ENCODE measurements around the gene CD247. TPM values are rescaled to one million over a fixed set of nuclear protein-coding genes. Genes with fewer than 3 reads are reported as not detected.

The CD247 gene
- polyA plus RNA-seq, 1 of the 3 experiments (the other 2 are of a cell fraction), result 0.08 TPM

DNA sequence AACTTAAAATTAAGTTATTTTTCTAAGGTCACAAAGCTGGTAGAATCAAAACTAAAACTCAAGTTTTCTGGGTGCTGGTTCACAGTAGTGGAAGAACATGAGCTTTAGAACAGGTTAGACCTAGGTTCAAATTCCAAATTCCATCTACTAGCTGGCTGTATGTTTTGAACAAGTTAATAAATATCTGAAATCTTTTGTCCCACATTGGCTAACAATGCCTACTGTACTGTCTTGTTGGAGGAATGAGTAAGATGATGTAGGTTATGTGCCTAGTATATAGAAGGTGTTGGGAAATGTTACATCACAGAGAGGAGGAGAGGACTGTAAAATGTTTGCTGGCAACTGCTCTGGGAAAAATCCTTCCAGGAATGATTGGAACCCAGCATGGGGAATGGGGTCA lies 14.0 kb upstream of the CD247 start:
- Histone ChIP-seq H3K4me2 (no peak overlapping the region), H3K4me1 (ENCODE audit: control insufficient read depth in 1 of 2, insufficient read depth in 2 of 2, low read depth in 1 of 2, low read length in 1 of 2) (peaks cover 0 to 3% of the 10 kb centered on the region in 2 experiments; a peak in 1 of 4 replicates), H3K9me2 (no peaks in the 10 kb centered on the region), H3F3A (replicated peaks; ENCODE audit: insufficient read depth) (no peaks in the 10 kb centered on the region), H3K9me3 (no peaks in the 10 kb centered on the region), H3K36me3 (replicated peaks in 1 of 2; ENCODE audit: control insufficient read depth in 1 of 2, insufficient read depth in 2 of 2, low read length in 1 of 2) (no peaks in the 10 kb centered on the region), H2AFZ (ENCODE audit: low read depth) (no peak overlapping the region), H3K27me3 (ENCODE audit: insufficient read depth) (no peaks in the 10 kb centered on the region; the same call in 1 of the 2 replicates), H3K4me3 (ENCODE audit: low read depth in 2 of 2, low read length in 1 of 2) (no peak overlapping the region), H3K9ac (no peak overlapping the region), H3K79me2 (ENCODE audit: insufficient read depth) (no peaks in the 10 kb centered on the region), H3K27ac (ENCODE audit: low read depth in 2 of 2, low read length in 1 of 2) (no peak overlapping the region), H4K20me1 (ENCODE audit: insufficient read depth) (no peaks in the 10 kb centered on the region)
- TF ChIP-seq EP300 (IDR thresholded peaks at IDR 0.05; ENCODE audit: borderline replicate concordance in 1 of 2, low read depth in 1 of 2, low read length in 1 of 2) (no peak), CHD2 (IDR thresholded peaks at IDR 0.05; ENCODE audit: low read length, partially characterized antibody) (no peak), TCF12 (IDR thresholded peaks at IDR 0.05) (no peak), CTCF (IDR thresholded peaks at IDR 0.05) (no peak), JUND (IDR thresholded peaks at IDR 0.05) (no peak), RXRA (IDR thresholded peaks at IDR 0.05; ENCODE audit: borderline replicate concordance, low read depth) (no peak), IRF3 (IDR thresholded peaks at IDR 0.05; ENCODE audit: low read depth, low read length) (no peak), MXI1 (IDR thresholded peaks at IDR 0.05; ENCODE audit: low read depth, low read length) (no peak), NRF1 (IDR thresholded peaks at IDR 0.05; ENCODE audit: low read depth, low read length) (no peak), TAF1 (IDR thresholded peaks at IDR 0.05; ENCODE audit: borderline replicate concordance, low read depth, low read length) (no peak)
- TF ChIP-seq, protein P1, sequence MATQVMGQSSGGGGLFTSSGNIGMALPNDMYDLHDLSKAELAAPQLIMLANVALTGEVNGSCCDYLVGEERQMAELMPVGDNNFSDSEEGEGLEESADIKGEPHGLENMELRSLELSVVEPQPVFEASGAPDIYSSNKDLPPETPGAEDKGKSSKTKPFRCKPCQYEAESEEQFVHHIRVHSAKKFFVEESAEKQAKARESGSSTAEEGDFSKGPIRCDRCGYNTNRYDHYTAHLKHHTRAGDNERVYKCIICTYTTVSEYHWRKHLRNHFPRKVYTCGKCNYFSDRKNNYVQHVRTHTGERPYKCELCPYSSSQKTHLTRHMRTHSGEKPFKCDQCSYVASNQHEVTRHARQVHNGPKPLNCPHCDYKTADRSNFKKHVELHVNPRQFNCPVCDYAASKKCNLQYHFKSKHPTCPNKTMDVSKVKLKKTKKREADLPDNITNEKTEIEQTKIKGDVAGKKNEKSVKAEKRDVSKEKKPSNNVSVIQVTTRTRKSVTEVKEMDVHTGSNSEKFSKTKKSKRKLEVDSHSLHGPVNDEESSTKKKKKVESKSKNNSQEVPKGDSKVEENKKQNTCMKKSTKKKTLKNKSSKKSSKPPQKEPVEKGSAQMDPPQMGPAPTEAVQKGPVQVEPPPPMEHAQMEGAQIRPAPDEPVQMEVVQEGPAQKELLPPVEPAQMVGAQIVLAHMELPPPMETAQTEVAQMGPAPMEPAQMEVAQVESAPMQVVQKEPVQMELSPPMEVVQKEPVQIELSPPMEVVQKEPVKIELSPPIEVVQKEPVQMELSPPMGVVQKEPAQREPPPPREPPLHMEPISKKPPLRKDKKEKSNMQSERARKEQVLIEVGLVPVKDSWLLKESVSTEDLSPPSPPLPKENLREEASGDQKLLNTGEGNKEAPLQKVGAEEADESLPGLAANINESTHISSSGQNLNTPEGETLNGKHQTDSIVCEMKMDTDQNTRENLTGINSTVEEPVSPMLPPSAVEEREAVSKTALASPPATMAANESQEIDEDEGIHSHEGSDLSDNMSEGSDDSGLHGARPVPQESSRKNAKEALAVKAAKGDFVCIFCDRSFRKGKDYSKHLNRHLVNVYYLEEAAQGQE (IDR thresholded peaks at IDR 0.05; ENCODE audit: low read depth, low read length), result no peak
- TF ChIP-seq, protein P2, sequence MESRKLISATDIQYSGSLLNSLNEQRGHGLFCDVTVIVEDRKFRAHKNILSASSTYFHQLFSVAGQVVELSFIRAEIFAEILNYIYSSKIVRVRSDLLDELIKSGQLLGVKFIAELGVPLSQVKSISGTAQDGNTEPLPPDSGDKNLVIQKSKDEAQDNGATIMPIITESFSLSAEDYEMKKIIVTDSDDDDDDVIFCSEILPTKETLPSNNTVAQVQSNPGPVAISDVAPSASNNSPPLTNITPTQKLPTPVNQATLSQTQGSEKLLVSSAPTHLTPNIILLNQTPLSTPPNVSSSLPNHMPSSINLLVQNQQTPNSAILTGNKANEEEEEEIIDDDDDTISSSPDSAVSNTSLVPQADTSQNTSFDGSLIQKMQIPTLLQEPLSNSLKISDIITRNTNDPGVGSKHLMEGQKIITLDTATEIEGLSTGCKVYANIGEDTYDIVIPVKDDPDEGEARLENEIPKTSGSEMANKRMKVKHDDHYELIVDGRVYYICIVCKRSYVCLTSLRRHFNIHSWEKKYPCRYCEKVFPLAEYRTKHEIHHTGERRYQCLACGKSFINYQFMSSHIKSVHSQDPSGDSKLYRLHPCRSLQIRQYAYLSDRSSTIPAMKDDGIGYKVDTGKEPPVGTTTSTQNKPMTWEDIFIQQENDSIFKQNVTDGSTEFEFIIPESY (IDR thresholded peaks at IDR 0.05; ENCODE audit: borderline replicate concordance, low read depth), result no peak
- DNase-seq, result no peak
- ChIA-PET CTCF (interaction anchor here (0.7 to 7.4 kb wide), 17 partner anchors 10 to 622 kb away, joined by 3 to 63 read pairs (median 9); no protein-coding TSS in a partner anchor), POLR2A (no interaction called here)

Measured in SK-N-SH (cell line).